Omental fat pad (tissue), 4 donors: Measurements from ENCODE around the gene KIAA0513. TPM values are rescaled to one million over a fixed set of nuclear protein-coding genes. Genes with fewer than 3 reads are reported as not detected.

ENCODE experiments used
- ATAC-seq: fragments of 150-250 bp; one replicate; pipeline ENCODE4 v1.9.1; 2016; ENCODE audit warnings: mild to moderate bottlenecking, moderate library complexity; ENCODE audit not compliant: low FRiP score
- DNase-seq: peaks from one replicate; pipeline ENCODE4 v3.0.0-alpha.2; 2019; ENCODE audit warnings: low spot score
- total RNA-seq, 4 donors: library from RNA; depleted of rRNA; stranded (reverse); fragments of >200 nt; gene quantifications; one replicate each; pipeline ENCODE4 v1.1.0, GENCODE V29; 2016
- TF ChIP-seq, protein P1 (sequence below), 3 donors: fragments of 450-650 bp; IDR thresholded peaks; one replicate each; pipeline ENCODE4 v1.5.1; 2016 to 2017; ENCODE audit warnings: antibody characterized with exemption in 3 of 3, mild to moderate bottlenecking in 3 of 3, moderate library complexity in 2 of 3

Gene KIAA0513
- total RNA-seq, 4 donors from 2014 or later = 9.1 to 13.2 (median 11.2) TPM

DNA sequence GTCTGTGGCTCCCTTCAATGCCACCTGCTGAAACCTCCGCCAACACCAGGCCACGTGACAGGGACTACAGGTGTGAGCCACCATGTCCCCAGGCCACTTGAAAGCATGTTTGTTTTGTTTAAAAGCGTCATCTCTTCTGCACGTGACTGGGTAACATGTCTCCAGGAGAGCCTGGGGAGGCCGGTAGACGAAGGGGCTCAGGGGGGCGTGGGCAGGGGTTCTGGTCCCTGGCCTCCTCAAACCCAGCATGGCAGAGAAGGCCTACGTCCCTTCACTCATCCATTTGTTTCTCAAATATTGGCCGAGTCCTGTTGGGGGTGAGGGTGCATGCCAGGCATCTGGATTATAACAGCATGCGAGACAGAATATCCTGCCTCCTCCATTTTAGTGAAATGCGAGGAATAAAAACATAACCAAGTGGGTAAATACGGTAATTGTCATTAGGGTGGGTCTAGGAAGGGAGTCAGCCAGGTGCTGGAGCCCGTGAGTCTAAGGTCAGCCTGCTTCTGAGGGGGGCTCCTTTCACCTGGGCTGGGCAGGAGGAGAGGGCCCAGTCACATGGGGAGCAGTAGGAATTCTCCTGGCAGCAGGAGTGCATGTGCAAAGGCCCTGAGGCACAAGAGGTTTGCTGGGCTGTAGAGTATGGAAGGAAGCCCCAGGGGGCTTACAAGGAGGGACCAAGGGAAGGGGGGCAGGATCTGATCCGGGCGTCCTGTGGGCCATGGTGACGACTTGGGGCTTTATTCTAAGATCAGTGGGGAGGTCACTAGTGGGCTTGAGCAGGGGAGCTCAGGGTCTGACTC lies 111.4 kb downstream of the KIAA0513 start:
- DNase-seq = no peak
- TF ChIP-seq, protein P1, sequence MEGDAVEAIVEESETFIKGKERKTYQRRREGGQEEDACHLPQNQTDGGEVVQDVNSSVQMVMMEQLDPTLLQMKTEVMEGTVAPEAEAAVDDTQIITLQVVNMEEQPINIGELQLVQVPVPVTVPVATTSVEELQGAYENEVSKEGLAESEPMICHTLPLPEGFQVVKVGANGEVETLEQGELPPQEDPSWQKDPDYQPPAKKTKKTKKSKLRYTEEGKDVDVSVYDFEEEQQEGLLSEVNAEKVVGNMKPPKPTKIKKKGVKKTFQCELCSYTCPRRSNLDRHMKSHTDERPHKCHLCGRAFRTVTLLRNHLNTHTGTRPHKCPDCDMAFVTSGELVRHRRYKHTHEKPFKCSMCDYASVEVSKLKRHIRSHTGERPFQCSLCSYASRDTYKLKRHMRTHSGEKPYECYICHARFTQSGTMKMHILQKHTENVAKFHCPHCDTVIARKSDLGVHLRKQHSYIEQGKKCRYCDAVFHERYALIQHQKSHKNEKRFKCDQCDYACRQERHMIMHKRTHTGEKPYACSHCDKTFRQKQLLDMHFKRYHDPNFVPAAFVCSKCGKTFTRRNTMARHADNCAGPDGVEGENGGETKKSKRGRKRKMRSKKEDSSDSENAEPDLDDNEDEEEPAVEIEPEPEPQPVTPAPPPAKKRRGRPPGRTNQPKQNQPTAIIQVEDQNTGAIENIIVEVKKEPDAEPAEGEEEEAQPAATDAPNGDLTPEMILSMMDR (IDR thresholded peaks at IDR 0.05) = no peak
- no peak for ATAC-seq

DNA sequence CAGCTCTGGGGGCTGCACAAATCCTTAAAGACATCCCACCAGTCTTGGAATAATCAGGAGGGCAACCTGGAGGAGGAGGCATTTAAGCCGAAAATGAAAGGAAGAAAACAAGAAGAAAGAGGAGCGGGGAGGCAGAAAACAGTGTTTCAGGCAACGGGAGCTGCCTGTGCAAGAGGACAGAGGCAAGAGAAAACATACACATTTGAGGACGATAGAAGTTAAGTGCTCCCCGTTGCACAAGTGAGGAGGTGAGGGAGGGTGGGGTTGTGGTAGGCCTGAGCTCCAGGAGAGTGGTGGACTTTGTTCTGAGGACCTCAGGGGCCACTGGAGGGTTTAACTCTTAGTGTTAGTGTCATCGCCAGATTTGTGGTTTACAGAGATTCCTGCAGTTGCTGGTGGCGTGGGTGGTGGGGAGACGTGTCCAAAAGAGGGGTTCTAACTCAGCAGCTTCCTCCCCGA lies 112.3 kb downstream of the KIAA0513 start:
- ATAC-seq = no peak
- TF ChIP-seq, protein P1 (IDR thresholded peaks at IDR 0.05) = no peak
- no peak for DNase-seq

DNA sequence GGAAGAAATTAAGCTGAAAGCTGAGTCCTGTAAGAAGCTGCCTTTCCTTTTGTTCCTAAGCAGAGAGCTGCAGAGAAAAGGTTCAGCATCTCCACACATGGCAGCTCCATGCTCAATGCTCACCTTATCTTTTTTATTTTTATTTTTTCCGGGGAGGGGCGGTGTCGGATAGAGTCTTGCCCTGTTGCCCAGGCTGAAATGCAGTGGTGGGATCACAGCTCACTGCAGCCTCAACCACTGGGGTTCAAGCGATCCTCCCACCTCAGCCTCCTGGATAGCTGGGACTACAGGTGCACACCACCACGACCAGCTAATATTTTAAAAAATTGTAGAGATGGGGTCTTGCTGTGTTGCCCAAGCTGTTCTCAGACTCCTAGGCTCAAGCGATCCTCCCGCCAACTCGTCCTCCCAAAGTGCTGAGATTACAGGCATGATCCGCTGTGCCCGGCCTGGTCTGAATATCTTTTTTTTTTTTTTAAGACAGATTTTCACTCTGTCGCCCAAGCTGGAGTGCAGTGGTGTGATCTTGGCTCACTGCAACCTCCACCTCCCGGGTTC lies 112.9 kb downstream of the KIAA0513 start:
- ATAC-seq (no peak), DNase-seq (no peak)
- TF ChIP-seq, protein P1 (IDR thresholded peaks at IDR 0.05) = no peak

DNA sequence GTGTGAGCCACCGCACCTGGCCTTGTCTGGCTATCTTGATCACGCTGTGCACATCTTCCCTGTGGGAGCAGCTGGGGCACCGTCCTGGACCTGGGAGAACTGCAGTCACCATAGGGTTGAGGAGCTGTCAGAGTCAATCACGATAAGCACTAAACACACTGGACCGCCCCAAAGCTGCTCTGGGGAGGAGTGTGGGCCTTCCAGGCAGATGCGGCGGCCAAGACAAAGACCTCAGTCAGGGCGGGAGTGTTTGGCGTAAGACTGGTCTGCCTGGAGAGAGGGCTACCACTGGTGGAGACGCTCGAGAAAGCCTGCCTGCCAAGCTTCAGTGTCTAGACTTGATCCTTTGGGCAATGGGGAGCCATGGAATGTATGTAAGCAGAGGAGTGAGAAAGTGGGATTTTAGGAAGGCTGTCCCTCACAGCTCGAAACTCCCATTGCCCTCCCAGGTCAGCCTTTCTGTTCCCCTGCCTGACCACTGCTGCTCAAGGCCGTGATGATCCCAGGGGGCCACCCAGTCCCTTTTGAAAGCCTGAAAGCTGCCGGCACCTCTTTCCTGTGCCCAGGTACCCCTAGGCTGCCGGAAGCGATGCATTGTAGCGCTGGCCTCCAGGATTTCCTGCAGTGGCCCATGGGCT lies 114.0 kb downstream of the KIAA0513 start:
- ATAC-seq (no peak), DNase-seq (no peak)
- TF ChIP-seq, protein P1 (IDR thresholded peaks at IDR 0.05) = no peak

DNA sequence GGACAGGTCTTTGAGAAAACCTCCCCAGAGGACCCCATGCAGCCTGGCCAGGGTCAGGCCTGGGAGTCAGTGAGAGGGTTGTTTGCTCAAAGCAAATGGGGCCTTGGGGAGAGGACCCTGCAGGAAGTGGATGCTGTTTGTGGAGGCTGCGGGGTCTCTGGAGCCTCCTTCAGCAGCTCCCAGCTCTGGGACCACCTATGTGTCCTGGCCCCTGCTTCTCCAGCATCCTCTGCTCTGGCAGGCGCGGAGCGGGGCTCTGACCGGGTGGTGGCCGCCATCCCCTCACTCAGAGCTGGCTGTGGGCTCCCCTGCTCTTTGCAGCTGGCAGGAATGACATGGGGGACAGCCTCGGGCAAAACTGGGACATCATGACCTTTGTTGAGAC lies 114.5 kb downstream of the KIAA0513 start:
- DNase-seq (no peak), ATAC-seq (no peak)
- TF ChIP-seq, protein P1 (IDR thresholded peaks at IDR 0.05) = no peak

DNA sequence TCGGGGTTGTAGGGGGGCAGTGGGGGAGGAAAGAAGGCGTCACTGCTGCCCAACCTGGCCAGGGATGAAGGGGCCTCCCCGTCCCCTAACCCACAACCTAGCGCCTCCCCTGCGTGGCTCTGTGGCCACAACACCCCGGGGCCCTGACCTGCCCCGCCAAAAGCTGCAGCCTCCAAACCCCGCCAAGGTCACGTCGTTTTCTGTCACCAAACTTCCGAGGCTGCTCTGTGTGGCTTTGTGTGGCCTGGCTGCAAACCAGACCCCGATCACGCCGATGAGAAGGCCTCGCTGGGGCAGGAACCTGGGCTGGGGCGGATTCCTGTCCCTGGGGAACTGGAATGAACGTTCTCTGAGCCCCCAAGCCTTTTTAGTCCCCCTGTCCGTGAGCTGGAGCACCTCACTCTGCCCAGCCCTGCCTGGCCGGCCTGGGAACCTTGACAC lies 115.2 kb downstream of the KIAA0513 start:
- ATAC-seq (no peak), DNase-seq (no peak)
- TF ChIP-seq, protein P1 (IDR thresholded peaks at IDR 0.05) = no peak

Other genes with a start within 250 kb of the KIAA0513 start
- 100 to 1,000 TPM in 3 of 4 donors, 10 to 100 TPM in 1; 99.9 to 450 (median 407) TPM for gene CRISPLD2, start 207.8 kb upstream of the KIAA0513 start, total RNA-seq
- 10 to 100 TPM; 41.3 to 72.2 (median 51.3) TPM for gene ZDHHC7, start 16.3 kb upstream of the KIAA0513 start, total RNA-seq
- gene CIBAR2, start 84.7 kb downstream of the KIAA0513 start, total RNA-seq = not detected